ENCODE measurements around the gene PM20D1.
"Not testable (repeated sequence)": the region's sequence is repeated elsewhere in the genome, so short reads cannot be mapped to it uniquely, and the experiment has no call there.

PM20D1 gene, protein sequence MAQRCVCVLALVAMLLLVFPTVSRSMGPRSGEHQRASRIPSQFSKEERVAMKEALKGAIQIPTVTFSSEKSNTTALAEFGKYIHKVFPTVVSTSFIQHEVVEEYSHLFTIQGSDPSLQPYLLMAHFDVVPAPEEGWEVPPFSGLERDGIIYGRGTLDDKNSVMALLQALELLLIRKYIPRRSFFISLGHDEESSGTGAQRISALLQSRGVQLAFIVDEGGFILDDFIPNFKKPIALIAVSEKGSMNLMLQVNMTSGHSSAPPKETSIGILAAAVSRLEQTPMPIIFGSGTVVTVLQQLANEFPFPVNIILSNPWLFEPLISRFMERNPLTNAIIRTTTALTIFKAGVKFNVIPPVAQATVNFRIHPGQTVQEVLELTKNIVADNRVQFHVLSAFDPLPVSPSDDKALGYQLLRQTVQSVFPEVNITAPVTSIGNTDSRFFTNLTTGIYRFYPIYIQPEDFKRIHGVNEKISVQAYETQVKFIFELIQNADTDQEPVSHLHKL

DNA sequence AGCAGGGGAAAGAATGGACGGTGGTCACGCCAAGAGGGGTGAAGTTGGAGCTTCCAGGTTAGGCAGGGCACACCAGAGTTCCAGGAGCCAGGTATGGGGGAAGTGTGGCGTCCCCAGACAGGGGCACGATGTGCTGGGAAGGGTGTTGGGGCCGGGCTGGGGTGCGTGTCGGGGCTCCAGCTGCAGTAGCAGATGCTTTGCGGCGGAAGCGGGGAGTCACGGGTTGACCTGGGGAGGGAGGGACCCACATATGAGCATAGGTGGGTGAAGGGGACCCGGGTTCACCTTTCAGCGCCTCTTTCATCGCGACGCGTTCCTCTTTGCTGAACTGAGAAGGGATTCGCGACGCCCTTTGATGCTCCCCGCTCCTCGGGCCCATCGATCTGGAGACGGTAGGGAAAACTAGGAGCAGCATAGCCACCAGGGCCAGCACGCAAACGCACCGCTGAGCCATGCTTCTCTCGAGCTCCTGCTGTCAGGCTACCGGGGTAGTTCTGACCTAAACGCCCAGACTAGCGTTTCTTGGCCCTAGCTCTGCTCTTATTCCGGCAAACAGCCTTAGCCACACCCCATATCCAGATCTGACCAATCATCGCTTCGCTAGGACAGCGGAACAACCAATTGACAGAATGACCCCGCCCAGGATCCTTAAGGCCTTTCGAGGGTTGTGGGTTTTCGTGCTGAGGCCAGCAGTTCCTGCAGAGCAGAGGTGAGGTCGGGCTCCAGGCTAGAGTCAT lies at the start of gene PM20D1:
Gene PM20D1, minus strand, starts transcription at position 514 of the 737 bp plus-strand sequence. Its CDS starts 60 bp downstream, at position 454.
- peak; percentile 16 for DNase-seq

DNA sequence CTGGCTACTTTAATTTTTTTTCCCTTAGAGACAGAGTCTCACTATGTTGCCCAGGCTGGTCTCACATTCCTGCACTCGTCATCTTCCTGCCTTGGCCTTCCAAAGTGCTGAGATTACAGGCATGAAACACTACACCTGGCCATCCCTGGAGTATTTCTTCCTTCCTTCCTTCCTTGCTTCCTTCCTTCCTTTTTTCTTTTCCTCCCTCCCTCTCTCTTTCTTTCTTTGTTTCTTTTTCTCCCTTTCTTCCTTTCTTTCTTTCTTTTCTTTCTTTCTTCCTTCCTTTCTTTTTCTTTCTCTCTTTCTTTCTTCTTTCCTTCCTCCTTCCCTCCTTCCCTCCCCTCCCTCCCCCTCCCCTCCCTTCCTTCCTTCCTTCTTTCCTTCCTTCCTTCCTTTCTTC lies 46.4 kb upstream of the PM20D1 start:
- DNase-seq: no peak

DNA sequence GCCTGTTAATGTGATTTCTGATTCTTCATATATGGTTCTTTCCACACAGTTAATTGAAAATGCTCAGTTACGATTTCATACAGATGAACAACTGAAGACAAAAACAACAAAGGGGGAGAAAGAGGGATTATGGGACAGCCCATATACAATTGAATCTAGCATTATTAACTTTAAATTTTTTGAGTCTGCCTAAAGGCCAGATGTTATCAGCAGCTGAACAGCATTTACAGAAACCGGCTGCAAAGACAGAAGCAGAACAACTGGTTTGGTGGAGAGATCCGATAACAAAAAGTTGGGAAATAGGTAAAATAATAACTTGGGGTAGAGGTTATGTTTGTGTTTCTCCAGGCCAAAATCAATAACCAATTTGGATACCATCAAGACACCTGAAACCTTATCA lies 44.2 kb upstream of the PM20D1 start:
- not testable (repeated sequence) for DNase-seq

DNA sequence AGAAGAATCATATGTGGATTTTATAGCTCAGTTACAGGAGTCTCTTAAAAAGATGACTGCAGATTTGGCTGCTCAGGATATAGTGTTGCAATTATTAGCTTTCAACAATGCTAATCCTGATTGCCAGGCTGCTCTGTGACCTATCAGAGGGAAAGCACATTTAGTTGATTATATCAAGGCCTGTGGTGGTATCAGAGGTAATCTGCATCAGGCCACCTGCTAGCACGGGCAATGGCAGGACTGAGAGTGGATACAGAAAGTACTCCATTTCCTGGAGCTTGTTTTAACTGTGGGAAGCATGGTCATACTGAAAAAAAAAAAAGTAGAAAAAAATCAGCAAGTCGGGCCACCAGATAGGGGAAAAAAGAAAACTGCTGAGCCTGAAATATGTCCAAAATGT lies 42.2 kb upstream of the PM20D1 start:
- DNase-seq: not testable (repeated sequence)

DNA sequence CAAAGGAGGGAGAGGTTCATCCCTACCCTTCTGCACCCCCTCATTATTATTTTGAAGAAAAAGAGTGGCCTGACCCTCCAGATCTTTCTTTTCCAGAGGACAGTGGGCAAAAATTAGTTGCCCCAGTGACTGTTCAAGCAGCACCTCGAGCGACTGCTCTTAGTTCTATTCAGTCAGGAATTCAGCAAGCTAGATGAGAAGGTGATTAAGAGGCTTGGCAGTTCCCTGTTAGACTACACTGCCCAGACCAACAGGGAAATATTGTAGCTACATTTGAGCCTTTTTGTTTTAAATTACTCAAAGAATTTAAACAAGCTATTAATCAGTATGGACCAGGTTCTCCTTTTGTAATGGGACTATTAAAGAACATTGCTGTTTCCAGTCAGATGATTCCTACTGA lies 41.5 kb upstream of the PM20D1 start:
- DNase-seq: not testable (repeated sequence)

DNA sequence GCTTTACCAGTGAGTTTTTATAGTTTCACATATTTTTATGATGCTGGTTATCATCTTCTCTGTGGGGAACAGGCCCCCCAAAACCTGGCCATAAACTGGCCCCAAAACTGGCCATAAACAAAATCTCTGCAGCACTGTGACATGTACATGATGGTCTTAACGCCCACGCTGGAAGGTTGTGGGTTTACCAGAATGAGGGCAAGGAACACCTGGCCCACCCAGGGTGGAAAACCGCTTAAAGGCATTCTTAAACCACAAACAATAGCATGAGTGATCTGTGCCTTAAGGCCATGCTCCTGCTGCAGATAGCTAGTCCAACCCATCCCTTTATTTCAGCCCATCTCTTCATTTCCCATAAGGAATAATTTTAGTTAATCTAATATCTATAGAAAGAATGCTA lies 40.7 kb upstream of the PM20D1 start:
- DNase-seq: not testable (repeated sequence)

DNA sequence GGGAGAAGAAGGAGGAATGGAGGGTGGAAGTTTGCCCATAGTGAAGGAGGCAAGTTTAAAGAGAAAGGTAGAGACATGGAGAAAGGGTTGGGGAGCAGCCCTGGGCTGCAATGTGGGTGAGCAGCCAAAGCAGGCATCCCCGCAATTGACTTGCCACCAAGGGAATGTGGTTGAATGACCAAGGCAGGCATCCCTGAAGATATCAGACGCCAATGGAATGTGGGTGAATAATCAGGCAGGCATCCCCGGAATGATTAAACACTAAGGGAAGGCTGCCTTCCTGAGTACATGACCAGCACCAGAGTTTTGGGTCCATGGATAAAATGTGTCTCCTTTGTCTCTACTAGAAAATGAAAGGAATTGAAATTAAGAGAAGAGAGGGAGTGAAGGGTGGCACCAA lies 39.8 kb upstream of the PM20D1 start:
- DNase-seq: not testable (repeated sequence)

DNA sequence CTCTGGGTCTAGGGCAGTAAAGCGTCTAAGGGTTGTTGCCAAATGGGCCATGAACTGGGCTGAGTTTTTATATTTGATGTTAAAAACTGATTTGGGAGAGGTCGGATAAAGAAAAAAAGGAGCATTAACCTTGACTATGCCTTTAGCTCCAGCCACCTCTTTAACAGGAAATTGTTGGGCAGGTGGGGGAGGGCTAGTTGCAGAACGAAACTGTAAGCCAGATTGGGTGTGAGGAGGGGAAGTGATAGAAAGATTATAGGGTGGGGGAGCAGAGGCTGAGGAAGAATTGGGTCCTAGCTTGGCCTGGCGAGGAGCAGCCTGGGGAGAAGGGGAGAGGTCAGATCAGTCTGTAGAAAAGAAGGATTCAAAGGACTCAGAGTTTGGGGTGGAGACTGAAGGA lies 39.1 kb upstream of the PM20D1 start:
- not testable (repeated sequence) for DNase-seq

DNA sequence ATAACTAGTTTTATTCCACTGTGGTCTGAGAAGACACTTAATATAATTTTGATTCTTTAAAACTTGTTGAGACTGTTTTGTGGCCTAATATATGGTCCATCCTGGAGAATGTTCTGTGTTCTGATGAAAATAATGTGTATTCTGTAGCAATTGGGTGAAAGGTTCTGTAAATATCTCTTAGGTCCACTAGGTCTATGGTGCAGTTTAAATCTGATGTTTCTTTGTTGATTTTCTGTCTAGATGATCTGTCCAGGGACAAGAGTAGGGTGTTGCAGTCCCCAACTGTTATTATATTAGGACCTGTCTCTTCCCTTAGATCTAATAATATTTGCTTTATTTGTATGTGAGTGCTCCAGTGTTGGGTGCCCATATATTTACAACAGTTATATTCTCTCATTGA lies 33.9 kb upstream of the PM20D1 start:
- DNase-seq: no peak

DNA sequence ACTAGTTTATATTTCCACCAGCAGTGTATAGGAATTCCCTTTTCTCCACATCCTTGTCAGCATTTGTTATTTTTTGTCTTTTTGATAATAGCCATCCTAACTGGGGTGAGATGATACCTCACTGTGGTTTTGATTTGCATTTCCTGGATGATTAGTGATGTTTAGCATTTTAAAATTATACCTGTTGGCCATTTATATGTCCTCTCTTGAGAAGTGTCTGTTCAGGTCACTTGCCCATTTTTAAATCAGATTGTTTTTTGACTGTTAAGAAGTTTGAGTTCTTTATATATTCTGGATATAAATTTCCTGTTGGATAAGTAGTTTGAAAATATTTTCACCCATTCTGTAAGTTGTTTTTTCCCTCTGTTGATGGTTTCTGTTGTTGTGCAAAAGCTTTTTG lies 31.0 kb upstream of the PM20D1 start:
- no peak for DNase-seq

DNA sequence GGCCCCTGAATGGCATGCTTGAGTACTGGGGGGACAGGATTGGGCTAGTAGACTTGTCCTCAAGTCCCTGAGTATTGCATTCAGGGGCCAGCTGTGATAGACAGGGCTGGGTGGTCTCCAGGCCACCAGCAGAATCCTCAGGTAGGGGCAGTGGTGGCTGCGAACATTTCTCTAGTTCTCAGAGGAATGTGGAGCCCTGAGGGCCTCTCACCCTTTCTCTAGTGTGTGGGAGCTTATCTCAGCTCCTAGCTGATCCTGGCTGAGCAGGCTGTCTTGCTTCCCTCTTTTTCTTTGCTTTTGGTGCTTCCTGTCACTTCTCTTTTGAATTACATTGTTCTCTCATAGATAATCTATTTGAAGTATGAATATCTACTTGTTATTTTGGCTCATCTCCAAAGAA lies 30.0 kb upstream of the PM20D1 start:
- no peak for DNase-seq

DNA sequence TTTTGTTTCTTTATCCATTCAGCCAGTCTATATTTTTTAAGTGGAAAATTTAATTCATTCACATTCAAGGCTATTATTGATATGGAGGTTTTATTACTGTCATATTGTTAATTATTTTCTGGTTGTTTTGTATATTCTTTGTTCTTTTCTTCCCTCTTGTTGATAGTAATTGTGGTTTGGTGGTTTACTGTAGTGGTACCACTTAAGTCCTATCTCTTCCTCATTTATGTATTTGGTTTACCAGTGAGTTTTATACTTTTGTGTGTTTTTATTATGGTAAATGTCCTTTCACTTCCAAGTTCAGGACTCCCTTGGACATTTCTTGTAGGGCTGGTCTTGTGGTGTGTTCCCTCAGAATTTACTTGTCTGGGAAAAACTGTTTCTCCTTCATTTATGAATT lies 28.1 kb upstream of the PM20D1 start:
- no peak for DNase-seq

DNA sequence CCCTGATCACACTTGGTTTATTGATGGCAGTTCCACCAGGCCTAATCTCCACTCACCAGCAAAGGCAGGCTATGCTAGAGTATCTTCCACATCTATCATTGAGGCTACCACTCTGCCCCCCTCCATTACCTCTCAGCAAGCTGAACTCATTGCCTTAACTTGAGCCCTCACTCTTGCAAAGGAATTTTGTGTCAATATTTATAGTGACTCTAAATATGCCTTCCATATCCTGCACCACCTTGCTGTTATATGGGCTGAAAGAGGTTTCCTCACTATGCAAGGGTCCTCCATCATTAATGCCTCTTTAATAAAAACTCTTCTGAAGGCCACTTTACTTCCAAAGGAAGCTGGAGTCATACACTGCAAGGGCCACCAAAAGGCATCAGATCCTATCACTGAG lies 23.2 kb upstream of the PM20D1 start:
- not testable (repeated sequence) for DNase-seq

DNA sequence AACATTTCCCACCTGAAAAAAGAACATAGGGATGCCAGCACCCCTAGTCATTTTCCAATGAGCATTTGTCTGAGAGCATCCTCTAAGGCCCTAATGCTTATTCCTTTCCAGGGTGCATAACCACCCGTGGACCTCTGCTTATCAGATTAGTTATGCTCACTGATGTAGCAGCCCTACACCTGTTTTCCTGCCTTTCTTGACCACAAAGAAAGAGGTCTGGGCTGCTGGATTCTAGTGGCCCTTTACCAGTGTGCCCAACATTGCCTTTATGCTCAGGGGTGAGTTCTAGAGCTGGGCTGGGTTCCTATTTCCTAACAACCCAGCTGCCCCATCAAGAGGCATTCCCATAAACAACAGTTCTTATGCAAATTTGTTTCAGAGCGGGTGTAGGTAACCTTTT lies 20.3 kb upstream of the PM20D1 start:
- no peak for DNase-seq

DNA sequence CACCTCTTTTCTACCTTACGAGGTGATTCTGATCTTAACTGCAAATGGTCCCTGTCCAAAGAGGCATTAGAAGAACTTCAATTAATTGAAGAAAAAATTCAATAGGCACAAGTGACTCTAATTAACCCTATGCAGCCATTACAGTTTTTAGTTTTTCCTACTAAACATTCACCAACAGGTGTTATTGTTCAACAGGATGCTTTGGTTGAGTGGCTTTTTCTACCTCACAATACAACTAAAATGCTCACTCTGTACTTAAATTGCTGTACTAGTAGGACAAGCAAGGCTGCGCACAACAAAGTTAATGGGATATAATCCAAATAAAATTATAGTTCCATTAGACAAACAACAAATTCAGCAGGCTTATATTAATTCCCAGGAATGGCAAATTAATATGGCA lies 11.6 kb upstream of the PM20D1 start:
- DNase-seq: no peak

DNA sequence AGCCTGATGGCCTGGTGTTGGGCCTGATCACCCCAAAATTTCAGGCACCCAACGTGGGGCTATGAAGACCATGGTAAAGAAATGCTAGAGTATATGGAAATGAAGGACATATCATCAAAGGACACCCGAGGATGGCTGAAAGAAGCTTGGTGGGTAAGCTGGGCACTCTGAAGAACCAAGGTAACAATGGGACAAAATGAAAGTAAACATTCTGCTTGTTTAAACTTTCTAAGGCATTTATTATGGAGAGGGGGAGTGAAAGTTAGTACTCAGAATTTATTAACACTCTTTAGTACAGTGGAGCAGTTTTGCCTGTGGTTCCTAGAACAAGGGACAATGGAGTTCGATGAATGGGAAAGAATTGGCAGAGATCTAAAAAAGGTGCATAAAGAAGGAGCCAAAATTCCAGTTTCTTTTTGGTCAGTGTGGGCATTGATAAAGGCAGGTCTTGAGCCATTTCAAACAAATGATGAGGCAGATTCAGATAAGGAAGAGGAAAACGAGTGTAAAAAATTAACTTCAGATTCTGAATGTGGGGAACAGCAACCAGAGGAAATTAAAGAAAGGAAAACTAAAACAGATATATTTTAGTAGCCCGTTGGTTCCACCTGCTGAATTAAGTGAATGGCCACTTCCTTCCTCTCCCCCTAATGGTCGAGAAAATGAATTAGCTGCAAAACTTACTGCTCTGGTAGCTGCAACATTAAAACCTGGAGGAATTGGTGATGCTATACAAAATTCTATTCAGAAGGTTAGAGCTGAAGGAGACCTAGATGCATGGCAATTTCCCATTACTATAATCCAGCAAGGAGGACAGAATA lies 8.4 kb upstream of the PM20D1 start:
- no peak for DNase-seq

DNA sequence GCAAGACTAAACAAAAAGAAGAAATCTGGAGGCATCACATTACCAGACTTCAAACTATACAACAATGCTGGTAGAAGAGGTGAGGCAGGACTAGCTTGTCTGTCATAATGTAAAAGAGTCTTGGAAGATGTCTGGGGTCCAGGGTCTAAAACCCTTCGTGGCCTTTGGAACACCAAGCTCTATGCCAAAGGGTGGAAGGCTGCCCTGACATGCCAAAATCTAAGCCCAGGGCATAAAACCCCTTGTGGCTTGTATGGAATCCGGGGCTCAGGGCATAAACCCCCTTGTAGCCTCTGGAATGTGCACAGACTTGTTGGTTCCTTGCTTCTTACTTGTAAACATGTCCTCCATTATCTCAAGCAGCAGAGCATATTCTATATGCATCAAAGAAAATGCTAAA lies 7.6 kb upstream of the PM20D1 start:
- not testable (repeated sequence) for DNase-seq

DNA sequence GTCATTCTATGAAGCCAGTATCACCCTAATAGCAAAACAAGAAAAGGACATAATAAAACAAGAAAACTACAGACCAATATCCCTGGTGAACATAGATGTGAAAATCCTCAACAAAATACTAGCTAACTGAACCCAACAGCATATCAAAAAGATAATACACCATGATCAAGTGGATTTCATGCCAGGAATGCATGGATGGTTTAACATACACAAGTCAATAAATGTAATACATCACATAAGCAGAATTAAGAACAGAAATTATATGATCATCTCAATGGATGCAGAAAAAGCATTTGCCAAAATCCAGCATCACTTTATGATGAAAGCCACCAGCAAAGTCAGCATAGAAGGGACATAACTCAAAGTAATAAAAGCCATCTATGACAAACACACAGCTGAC lies 6.5 kb upstream of the PM20D1 start:
- DNase-seq: no peak

DNA sequence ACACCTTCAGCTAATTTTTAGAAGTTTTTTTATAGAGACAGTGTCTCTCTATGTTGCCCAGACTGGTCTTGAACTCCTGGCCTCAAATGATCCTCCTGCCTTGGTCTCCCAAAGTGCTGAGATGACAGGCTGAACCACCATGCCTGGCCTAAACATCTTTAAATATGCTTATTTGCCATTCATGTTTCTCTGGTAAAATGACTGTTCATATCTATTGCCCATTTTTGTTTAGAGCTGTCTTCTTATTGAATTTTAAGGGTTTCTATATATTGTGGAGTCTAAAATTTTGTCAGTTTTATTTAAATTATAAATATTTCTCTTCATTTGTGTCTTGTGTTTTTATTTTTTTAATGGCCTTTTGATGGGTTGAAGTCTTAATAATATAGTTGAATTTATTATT lies 3.0 kb upstream of the PM20D1 start:
- DNase-seq: no peak

DNA sequence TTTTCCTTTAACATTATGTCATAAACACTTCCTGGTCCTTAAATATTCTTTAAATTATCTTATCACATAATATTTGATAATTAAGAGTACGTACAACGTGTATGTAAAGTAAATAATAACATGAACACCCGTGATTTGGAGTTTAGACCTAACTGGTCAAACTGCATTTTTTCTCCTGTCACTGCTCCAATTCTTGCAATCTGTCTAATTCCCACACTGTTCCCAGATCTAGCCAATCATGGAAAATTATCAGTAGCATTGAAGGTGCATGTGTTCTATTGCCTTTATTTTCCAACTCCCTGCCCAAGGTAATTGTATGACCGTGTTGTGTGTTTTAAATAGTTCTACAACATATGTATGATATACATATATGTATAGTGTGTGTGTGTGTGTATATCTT lies 2.1 kb upstream of the PM20D1 start:
- no peak for DNase-seq

DNA sequence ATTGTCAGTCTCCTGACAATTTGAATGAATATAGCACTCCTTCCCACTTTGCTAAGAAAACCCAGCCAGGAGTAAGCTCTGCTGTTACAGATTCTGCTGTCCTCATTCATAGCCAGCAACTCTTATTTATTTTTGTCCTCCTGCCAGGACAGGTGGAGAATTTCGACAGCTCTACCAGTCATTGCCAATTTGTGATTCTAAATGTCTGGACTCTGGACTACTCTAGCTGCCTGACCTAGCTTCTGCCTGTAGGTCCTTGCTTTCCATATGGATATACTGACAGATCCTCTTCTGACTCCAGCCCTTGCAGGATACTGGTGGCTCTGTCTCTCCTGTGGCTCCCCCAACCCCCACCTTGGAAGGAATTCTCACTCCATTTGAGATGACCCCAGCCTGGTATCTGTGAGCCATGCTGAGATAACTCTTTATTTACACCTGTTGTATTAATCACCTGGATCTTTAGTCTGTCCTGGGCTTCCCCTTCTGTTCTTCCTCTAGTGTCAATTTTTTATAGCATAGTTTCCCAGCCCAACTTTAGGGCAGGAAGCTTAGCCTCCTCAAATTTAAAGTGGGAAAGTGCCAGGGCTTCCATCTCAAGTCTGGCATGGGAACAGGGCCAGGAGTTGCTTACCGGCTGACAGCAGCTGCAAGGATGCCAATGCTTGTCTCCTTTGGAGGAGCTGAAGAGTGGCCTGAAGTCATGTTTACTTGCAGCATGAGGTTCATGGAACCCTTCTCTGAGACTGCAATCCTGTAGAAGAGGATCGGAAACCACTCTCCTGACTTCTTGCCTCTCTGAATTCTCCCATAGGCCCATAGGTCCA lies 6.7 kb downstream of the PM20D1 start:
- no peak for DNase-seq

DNA sequence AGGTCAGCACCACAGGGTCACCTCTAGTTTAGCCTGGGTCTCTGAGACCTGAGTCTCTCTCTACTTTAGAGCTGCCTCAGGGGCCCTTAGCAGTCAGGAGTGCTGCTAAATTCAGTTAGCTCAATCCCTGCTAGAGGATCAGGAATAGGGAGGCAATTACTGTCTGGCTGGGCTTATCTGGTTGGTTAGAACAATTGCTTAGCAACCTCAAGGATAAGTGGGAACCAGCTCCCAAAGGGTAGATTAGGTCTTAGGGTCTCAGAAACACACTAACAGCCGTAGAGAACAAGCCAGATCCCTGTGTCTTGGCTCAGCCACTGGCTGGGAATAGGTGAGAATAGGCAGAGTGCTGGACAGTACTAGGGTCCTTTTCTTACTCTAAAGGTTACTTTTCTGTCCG lies 7.7 kb downstream of the PM20D1 start:
- DNase-seq: no peak

Data from SHP77 treated with DMSO at 0.1 percent for 48 hours (cell line).